WTC11 (cell line): ENCODE data around the gene GAL3ST1.

Experiments
- CBFB ChIP-seq: sonication (generic); formaldehyde crosslinking; IDR thresholded peaks from 2 replicates; pipeline ENCODE4 v1.8.1; 2022; ENCODE audit warnings: mild to moderate bottlenecking, low read depth, missing genetic modification reagents
- NR2C2 ChIP-seq: sonication (generic); formaldehyde crosslinking; IDR thresholded peaks from 2 replicates; pipeline ENCODE4 v1.8.0; 2022; ENCODE audit warnings: mild to moderate bottlenecking, missing genetic modification reagents
- ZNF232 ChIP-seq: sonication (generic); formaldehyde crosslinking; IDR thresholded peaks from 2 replicates; pipeline ENCODE4 v1.8.0; 2022; ENCODE audit warnings: mild to moderate bottlenecking, missing genetic modification reagents
- ZNF416 ChIP-seq: fragments of 250-450 bp; sonication (Bioruptor Pico); IDR thresholded peaks from 2 replicates; pipeline ENCODE4 v1.9.0; 2021; ENCODE audit warnings: mild to moderate bottlenecking, inconsistent platforms
- TF ChIP-seq, protein P1 (sequence below): fragments of 200-600 bp; IDR thresholded peaks from 2 replicates; pipeline ENCODE4 v1.8.0; 2022; ENCODE audit warnings: antibody characterized with exemption
- TF ChIP-seq, protein P2 (sequence below): sonication (generic); formaldehyde crosslinking; IDR thresholded peaks from 2 replicates; pipeline ENCODE4 v1.8.0; 2022; ENCODE audit warnings: mild to moderate bottlenecking, missing genetic modification reagents
- TF ChIP-seq, protein P3 (sequence below): sonication (generic); formaldehyde crosslinking; IDR thresholded peaks from 2 replicates; pipeline ENCODE4 v1.8.1; 2023; ENCODE audit warnings: mild to moderate bottlenecking, missing genetic modification reagents, moderate library complexity
- TF ChIP-seq, protein P4 (sequence below): sonication (generic); formaldehyde crosslinking; conservative IDR thresholded peaks from 2 replicates; pipeline ENCODE4 v1.8.1; 2023; ENCODE audit warnings: mild to moderate bottlenecking, low read depth, missing genetic modification reagents, moderate library complexity
- TF ChIP-seq, protein P5 (sequence below): fragments of 250-450 bp; sonication (Bioruptor Pico); IDR thresholded peaks from 2 replicates; pipeline ENCODE4 v2.1.2; 2022; ENCODE audit warnings: mild to moderate bottlenecking, moderate library complexity
- TF ChIP-seq, protein P6 (sequence below): sonication (generic); formaldehyde crosslinking; IDR thresholded peaks from 2 replicates; pipeline ENCODE4 v1.8.1; 2023; ENCODE audit warnings: mild to moderate bottlenecking, missing genetic modification reagents, moderate library complexity
- TF ChIP-seq, protein P7 (sequence below): sonication (generic); formaldehyde crosslinking; IDR thresholded peaks from 2 replicates; pipeline ENCODE4 v1.8.0; 2022; ENCODE audit warnings: mild to moderate bottlenecking, missing genetic modification reagents
- TF ChIP-seq, protein P8 (sequence below): sonication (generic); formaldehyde crosslinking; IDR thresholded peaks from 2 replicates; pipeline ENCODE4 v1.8.1; 2023; ENCODE audit warnings: mild to moderate bottlenecking, missing genetic modification reagents

DNA sequence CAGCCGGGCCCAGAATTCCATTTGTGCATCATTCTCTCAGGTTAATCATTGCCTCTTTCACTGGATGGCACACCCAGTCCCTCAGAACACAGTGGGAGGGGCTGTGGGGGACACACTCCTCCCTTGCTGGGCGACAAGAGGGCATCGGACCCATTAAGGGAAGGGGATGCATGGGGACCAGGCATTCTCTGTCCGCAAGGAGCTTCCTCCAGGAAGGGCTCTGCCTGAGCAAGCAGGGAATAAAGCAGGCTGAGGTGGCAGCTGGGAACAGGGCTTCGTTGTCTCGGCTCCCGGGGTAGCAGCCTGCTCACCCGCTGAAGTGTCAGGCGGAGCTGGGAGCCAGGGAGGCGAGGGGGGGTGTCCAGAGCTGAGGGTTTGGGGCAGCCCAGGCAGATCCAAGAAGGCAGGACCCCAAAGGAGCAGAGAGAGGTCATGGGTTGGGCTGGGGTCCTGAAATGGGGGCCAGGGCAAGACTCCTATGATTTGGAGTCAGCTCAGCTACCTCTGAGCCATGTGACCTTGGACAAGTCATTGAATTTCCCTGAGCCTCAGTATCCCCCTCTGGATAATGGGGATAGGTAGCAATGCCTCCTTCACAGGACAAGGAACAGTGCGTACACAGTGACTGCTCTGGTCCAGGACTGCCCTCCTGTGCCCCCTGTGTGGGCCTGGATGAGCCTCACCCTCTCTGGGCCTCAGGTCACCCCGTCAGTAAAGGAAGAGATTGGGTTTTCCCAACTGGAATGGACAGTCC lies 1.4 kb downstream of the GAL3ST1 start:
- no peak for TF ChIP-seq ZNF416 (CRISPR knock-in tag)
- no peak for TF ChIP-seq CBFB (CRISPR knock-in tag)
- TF ChIP-seq ZNF232 = no peak
- TF ChIP-seq, protein P1, sequence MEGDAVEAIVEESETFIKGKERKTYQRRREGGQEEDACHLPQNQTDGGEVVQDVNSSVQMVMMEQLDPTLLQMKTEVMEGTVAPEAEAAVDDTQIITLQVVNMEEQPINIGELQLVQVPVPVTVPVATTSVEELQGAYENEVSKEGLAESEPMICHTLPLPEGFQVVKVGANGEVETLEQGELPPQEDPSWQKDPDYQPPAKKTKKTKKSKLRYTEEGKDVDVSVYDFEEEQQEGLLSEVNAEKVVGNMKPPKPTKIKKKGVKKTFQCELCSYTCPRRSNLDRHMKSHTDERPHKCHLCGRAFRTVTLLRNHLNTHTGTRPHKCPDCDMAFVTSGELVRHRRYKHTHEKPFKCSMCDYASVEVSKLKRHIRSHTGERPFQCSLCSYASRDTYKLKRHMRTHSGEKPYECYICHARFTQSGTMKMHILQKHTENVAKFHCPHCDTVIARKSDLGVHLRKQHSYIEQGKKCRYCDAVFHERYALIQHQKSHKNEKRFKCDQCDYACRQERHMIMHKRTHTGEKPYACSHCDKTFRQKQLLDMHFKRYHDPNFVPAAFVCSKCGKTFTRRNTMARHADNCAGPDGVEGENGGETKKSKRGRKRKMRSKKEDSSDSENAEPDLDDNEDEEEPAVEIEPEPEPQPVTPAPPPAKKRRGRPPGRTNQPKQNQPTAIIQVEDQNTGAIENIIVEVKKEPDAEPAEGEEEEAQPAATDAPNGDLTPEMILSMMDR = no peak
- TF ChIP-seq, protein P2, sequence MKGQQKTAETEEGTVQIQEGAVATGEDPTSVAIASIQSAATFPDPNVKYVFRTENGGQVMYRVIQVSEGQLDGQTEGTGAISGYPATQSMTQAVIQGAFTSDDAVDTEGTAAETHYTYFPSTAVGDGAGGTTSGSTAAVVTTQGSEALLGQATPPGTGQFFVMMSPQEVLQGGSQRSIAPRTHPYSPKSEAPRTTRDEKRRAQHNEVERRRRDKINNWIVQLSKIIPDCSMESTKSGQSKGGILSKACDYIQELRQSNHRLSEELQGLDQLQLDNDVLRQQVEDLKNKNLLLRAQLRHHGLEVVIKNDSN (CRISPR knock-in tag) = no peak
- TF ChIP-seq, protein P3, sequence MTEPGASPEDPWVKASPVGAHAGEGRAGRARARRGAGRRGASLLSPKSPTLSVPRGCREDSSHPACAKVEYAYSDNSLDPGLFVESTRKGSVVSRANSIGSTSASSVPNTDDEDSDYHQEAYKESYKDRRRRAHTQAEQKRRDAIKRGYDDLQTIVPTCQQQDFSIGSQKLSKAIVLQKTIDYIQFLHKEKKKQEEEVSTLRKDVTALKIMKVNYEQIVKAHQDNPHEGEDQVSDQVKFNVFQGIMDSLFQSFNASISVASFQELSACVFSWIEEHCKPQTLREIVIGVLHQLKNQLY (CRISPR knock-in tag) = no peak
- TF ChIP-seq, protein P4, sequence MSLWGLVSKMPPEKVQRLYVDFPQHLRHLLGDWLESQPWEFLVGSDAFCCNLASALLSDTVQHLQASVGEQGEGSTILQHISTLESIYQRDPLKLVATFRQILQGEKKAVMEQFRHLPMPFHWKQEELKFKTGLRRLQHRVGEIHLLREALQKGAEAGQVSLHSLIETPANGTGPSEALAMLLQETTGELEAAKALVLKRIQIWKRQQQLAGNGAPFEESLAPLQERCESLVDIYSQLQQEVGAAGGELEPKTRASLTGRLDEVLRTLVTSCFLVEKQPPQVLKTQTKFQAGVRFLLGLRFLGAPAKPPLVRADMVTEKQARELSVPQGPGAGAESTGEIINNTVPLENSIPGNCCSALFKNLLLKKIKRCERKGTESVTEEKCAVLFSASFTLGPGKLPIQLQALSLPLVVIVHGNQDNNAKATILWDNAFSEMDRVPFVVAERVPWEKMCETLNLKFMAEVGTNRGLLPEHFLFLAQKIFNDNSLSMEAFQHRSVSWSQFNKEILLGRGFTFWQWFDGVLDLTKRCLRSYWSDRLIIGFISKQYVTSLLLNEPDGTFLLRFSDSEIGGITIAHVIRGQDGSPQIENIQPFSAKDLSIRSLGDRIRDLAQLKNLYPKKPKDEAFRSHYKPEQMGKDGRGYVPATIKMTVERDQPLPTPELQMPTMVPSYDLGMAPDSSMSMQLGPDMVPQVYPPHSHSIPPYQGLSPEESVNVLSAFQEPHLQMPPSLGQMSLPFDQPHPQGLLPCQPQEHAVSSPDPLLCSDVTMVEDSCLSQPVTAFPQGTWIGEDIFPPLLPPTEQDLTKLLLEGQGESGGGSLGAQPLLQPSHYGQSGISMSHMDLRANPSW (CRISPR knock-in tag) = no peak
- TF ChIP-seq, protein P5, sequence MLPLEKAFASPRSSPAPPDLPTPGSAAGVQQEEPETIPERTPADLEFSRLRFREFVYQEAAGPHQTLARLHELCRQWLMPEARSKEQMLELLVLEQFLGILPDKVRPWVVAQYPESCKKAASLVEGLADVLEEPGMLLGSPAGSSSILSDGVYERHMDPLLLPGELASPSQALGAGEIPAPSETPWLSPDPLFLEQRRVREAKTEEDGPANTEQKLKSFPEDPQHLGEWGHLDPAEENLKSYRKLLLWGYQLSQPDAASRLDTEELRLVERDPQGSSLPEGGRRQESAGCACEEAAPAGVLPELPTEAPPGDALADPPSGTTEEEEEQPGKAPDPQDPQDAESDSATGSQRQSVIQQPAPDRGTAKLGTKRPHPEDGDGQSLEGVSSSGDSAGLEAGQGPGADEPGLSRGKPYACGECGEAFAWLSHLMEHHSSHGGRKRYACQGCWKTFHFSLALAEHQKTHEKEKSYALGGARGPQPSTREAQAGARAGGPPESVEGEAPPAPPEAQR = no peak
- TF ChIP-seq, protein P6, sequence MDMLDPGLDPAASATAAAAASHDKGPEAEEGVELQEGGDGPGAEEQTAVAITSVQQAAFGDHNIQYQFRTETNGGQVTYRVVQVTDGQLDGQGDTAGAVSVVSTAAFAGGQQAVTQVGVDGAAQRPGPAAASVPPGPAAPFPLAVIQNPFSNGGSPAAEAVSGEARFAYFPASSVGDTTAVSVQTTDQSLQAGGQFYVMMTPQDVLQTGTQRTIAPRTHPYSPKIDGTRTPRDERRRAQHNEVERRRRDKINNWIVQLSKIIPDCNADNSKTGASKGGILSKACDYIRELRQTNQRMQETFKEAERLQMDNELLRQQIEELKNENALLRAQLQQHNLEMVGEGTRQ (CRISPR knock-in tag) = no peak
- no peak for TF ChIP-seq NR2C2 (CRISPR knock-in tag)
- TF ChIP-seq, protein P7, sequence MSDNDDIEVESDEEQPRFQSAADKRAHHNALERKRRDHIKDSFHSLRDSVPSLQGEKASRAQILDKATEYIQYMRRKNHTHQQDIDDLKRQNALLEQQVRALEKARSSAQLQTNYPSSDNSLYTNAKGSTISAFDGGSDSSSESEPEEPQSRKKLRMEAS (CRISPR knock-in tag) = no peak
- TF ChIP-seq, protein P8, sequence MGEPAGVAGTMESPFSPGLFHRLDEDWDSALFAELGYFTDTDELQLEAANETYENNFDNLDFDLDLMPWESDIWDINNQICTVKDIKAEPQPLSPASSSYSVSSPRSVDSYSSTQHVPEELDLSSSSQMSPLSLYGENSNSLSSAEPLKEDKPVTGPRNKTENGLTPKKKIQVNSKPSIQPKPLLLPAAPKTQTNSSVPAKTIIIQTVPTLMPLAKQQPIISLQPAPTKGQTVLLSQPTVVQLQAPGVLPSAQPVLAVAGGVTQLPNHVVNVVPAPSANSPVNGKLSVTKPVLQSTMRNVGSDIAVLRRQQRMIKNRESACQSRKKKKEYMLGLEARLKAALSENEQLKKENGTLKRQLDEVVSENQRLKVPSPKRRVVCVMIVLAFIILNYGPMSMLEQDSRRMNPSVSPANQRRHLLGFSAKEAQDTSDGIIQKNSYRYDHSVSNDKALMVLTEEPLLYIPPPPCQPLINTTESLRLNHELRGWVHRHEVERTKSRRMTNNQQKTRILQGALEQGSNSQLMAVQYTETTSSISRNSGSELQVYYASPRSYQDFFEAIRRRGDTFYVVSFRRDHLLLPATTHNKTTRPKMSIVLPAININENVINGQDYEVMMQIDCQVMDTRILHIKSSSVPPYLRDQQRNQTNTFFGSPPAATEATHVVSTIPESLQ (CRISPR knock-in tag) = no peak
